H1 (cell line): Measurements from ENCODE around the gene KIF15. TPM values are rescaled to one million over a fixed set of nuclear protein-coding genes. Genes with fewer than 3 reads are reported as not detected.

ENCODE experiments used
- CTCF ChIA-PET: fragments of 300-600 bp; sonication (Branson Sonifier 250); formaldehyde crosslinking; loops from one replicate; lab custom pipeline; 2021; ENCODE audit not compliant: partially characterized antibody; lab: Charles Lee
- POLR2A ChIA-PET: fragments of 300-600 bp; sonication (Branson Sonifier 250); formaldehyde crosslinking; loops from one replicate; lab custom pipeline; 2021; ENCODE audit warnings: inconsistent platforms; ENCODE audit not compliant: partially characterized antibody; lab: Charles Lee
- DNase-seq, 2 experiments: peaks; one replicate each; pipeline versions ENCODE4 v3.0.0 to v3.0.0-alpha.2; 2010 to 2022; ENCODE audit warnings: low spot score in 2 of 2, low read depth in 1 of 2, mixed read lengths in 1 of 2
- FAIRE-seq: peaks from 2 replicates; lab custom pipeline; 2011; peaks lifted over from hg19 to GRCh38; lab: Jason Lieb, UNC
- H2AFZ ChIP-seq: 2 replicates; pipeline ENCODE4 v1.8.1; 2012; ENCODE audit warnings: low read length, inconsistent platforms
- H2AK5ac ChIP-seq: 2 replicates; pipeline ENCODE4 v1.6.1; 2013; ENCODE audit warnings: low read depth, low read length
- H2BK120ac ChIP-seq: replicated peaks from 2 replicates; pipeline ENCODE3; 2013; ENCODE audit warnings: low read depth, low read length, inconsistent platforms
- H2BK12ac ChIP-seq: 2 replicates; pipeline ENCODE4 v1.6.1; 2013; ENCODE audit warnings: low read depth, low read length
- H2BK15ac ChIP-seq: 2 replicates; pipeline ENCODE4 v1.6.1; 2013; ENCODE audit warnings: low read length
- H2BK20ac ChIP-seq: 2 replicates; pipeline ENCODE4 v1.6.1; 2013; ENCODE audit warnings: low read length
- H2BK5ac ChIP-seq: 2 replicates; pipeline ENCODE4 v1.6.1; 2013; ENCODE audit warnings: low read depth, low read length
- H3K14ac ChIP-seq: 2 replicates; pipeline ENCODE4 v1.6.1; 2013; ENCODE audit warnings: inconsistent platforms; ENCODE audit not compliant: insufficient read length
- H3K18ac ChIP-seq: 2 replicates; pipeline ENCODE4 v1.6.1; 2013; ENCODE audit warnings: low read length; ENCODE audit errors: extremely low read depth
- H3K23ac ChIP-seq: 2 replicates; pipeline ENCODE4 v1.6.1; 2013; ENCODE audit warnings: inconsistent platforms; ENCODE audit not compliant: insufficient read length
- H3K23me2 ChIP-seq: 2 replicates; pipeline ENCODE4 v1.6.1; 2013; ENCODE audit warnings: low read depth, low read length
- H3K27ac ChIP-seq: 2 replicates; pipeline ENCODE4 v1.6.1; 2011; ENCODE audit warnings: low read depth, low read length, inconsistent platforms
- H3K27me3 ChIP-seq, 4 experiments: replicated peaks in 1 of 4; 1 replicate in 1 of 4; 2 replicates in 3 of 4; pipeline versions ENCODE4 v1.6.1 to v1.8.1; 2011 to 2013; ENCODE audit warnings: low read length in 3 of 4, mild to moderate bottlenecking in 3 of 4, inconsistent platforms in 2 of 4, mixed read lengths in 2 of 4, moderate library complexity in 1 of 4; ENCODE audit not compliant: control insufficient read depth in 3 of 4, insufficient read depth in 3 of 4; ENCODE audit errors: extremely low read depth in 1 of 4
- H3K36me3 ChIP-seq, 4 experiments: 2 replicates each; pipeline versions ENCODE4 v1.6.1 to v1.8.1; 2011 to 2013; ENCODE audit warnings: mild to moderate bottlenecking in 4 of 4, low read length in 3 of 4, moderate library complexity in 2 of 4, control low read depth in 1 of 4, inconsistent platforms in 1 of 4; ENCODE audit not compliant: insufficient read depth in 4 of 4, control insufficient read depth in 2 of 4
- H3K4ac ChIP-seq: replicated peaks from 2 replicates; pipeline ENCODE3; 2013; ENCODE audit warnings: low read length, low read depth, mixed read lengths, inconsistent platforms; ENCODE audit not compliant: insufficient read length
- H3K4me1 ChIP-seq, 4 experiments: replicated peaks in 1 of 4; 1 replicate in 1 of 4; 2 replicates in 3 of 4; pipeline versions ENCODE4 v1.6.1 to v1.8.1; 2011 to 2013; ENCODE audit warnings: low read length in 3 of 4, inconsistent platforms in 2 of 4, mixed read lengths in 1 of 4; ENCODE audit not compliant: insufficient read depth in 4 of 4, control insufficient read depth in 3 of 4
- H3K4me2 ChIP-seq, 2 experiments: 2 replicates each; pipeline versions ENCODE4 v1.6.1 to v1.8.1; 2011 to 2013; ENCODE audit warnings: low read depth in 2 of 2, low read length in 2 of 2, control low read depth in 1 of 2, inconsistent platforms in 1 of 2, mild to moderate bottlenecking in 1 of 2; ENCODE audit not compliant: insufficient read depth in 1 of 2
- H3K4me3 ChIP-seq, 4 experiments: fragments of 200-600, 300-600 bp in 1 of 4; sonication (generic), shearing (Covaris generic), sonication (Bioruptor Twin) in 1 of 4; 2 replicates each; pipeline versions ENCODE4 v1.5.1 to v1.8.1; 2011 to 2016; ENCODE audit warnings: low read length in 4 of 4, low read depth in 3 of 4, control low read depth in 2 of 4, inconsistent platforms in 2 of 4, mild to moderate bottlenecking in 2 of 4, mixed read lengths in 1 of 4, moderate library complexity in 1 of 4; ENCODE audit not compliant: insufficient read depth in 2 of 4; ENCODE audit errors: extremely low read depth in 1 of 4
- H3K56ac ChIP-seq: replicated peaks from 2 replicates; pipeline ENCODE3; 2013; ENCODE audit warnings: low read depth, mild to moderate bottlenecking, mixed read lengths, low read length, inconsistent platforms; ENCODE audit not compliant: insufficient read length
- H3K79me1 ChIP-seq: 2 replicates; pipeline ENCODE4 v1.6.1; 2013; ENCODE audit warnings: low read depth, low read length, control low read depth
- H3K79me2 ChIP-seq, 2 experiments: 2 replicates each; pipeline versions ENCODE4 v1.6.1 to v1.8.1; 2012 to 2013; ENCODE audit warnings: low read length in 2 of 2, mild to moderate bottlenecking in 2 of 2, inconsistent platforms in 1 of 2; ENCODE audit not compliant: insufficient read depth in 2 of 2, control insufficient read depth in 1 of 2
- H3K9ac ChIP-seq, 4 experiments: replicated peaks in 1 of 4; 1 replicate in 1 of 4; 2 replicates in 3 of 4; pipeline versions ENCODE4 v1.6.1 to v1.8.1; 2011 to 2013; ENCODE audit warnings: low read depth in 3 of 4, low read length in 3 of 4, control low read depth in 2 of 4, mild to moderate bottlenecking in 2 of 4, moderate library complexity in 2 of 4, inconsistent platforms in 1 of 4; ENCODE audit errors: extremely low read depth in 1 of 4
- H3K9me3 ChIP-seq, 2 experiments: 2 replicates each; pipeline versions ENCODE4 v1.6.1 to v1.8.1; 2012 to 2013; ENCODE audit warnings: mild to moderate bottlenecking in 2 of 2, moderate library complexity in 2 of 2, control low read depth in 1 of 2, inconsistent platforms in 1 of 2, low read depth in 1 of 2, low read length in 1 of 2, mixed read lengths in 1 of 2; ENCODE audit not compliant: insufficient read depth in 2 of 2
- H4K20me1 ChIP-seq, 2 experiments: replicated peaks in 1 of 2; 2 replicates each; pipeline versions ENCODE3 to v1.8.1; 2011 to 2013; ENCODE audit warnings: inconsistent platforms in 2 of 2, low read length in 2 of 2, mild to moderate bottlenecking in 1 of 2; ENCODE audit not compliant: insufficient read depth in 2 of 2, control insufficient read depth in 1 of 2
- H4K5ac ChIP-seq: 2 replicates; pipeline ENCODE4 v1.6.1; 2013; ENCODE audit warnings: low read length, low read depth, mixed read lengths, inconsistent platforms; ENCODE audit not compliant: insufficient read length
- H4K8ac ChIP-seq: 2 replicates; pipeline ENCODE4 v1.8.0; 2013; ENCODE audit warnings: mild to moderate bottlenecking, moderate library complexity, low read length, inconsistent platforms; ENCODE audit not compliant: insufficient read depth; ENCODE audit errors: extremely low read depth
- H4K91ac ChIP-seq: replicated peaks from 2 replicates; pipeline ENCODE3; 2013; ENCODE audit warnings: low read length, mixed read lengths, inconsistent platforms; ENCODE audit not compliant: insufficient read length
- BACH1 ChIP-seq: IDR thresholded peaks from 2 replicates; pipeline ENCODE4 v1.6.1; 2012; ENCODE audit warnings: low read length, improper control_type of control experiment
- CEBPB ChIP-seq: IDR thresholded peaks from 2 replicates; pipeline ENCODE4 v1.6.1; 2012; ENCODE audit warnings: low read depth, low read length
- CHD1 ChIP-seq: IDR thresholded peaks from 2 replicates; pipeline ENCODE4 v1.6.1; 2012; ENCODE audit warnings: low read depth, low read length, improper control_type of control experiment
- CTBP2 ChIP-seq: IDR thresholded peaks from 2 replicates; pipeline ENCODE4 v1.7.0; 2011; ENCODE audit warnings: borderline replicate concordance, mild to moderate bottlenecking, moderate library complexity, mixed read lengths, low read length; ENCODE audit not compliant: insufficient read depth, insufficient read length
- EZH2 ChIP-seq: fragments of 200-600 bp; sonication (generic); IDR thresholded peaks from 2 replicates; pipeline ENCODE4 v1.7.1; 2012; ENCODE audit warnings: low read depth, mild to moderate bottlenecking, moderate library complexity, low read length, inconsistent platforms; ENCODE audit not compliant: severe bottlenecking
- HDAC2 ChIP-seq, 2 experiments: fragments of 300-600 bp in 1 of 2; sonication (generic) in 1 of 2; IDR thresholded peaks; 2 replicates each; pipeline ENCODE4 v1.6.1; 2011 to 2012; ENCODE audit warnings: low read depth in 2 of 2, low read length in 2 of 2, mild to moderate bottlenecking in 2 of 2, moderate library complexity in 2 of 2, borderline replicate concordance in 1 of 2, inconsistent platforms in 1 of 2
- HDAC6 ChIP-seq: IDR thresholded peaks from one replicate; pipeline ENCODE4 v1.7.1; 2012; ENCODE audit warnings: low read depth, mild to moderate bottlenecking, inconsistent platforms, low read length, moderate library complexity
- MAX ChIP-seq: IDR thresholded peaks from 2 replicates; pipeline ENCODE4 v1.6.1; 2012; ENCODE audit warnings: inconsistent platforms
- POLR2A ChIP-seq, 2 experiments: IDR thresholded peaks; 1 replicate in 1 of 2; 2 replicates in 1 of 2; pipeline ENCODE4 v1.6.1; 2011; ENCODE audit warnings: low read depth in 2 of 2, low read length in 2 of 2, mild to moderate bottlenecking in 2 of 2; ENCODE audit errors: control extremely low read depth in 1 of 2
- RAD21 ChIP-seq, 2 experiments: IDR thresholded peaks in 1 of 2; conservative IDR thresholded peaks in 1 of 2; 2 replicates each; pipeline ENCODE4 v1.6.1; 2011; ENCODE audit warnings: low read depth in 2 of 2, low read length in 2 of 2, improper control_type of control experiment in 1 of 2, inconsistent platforms in 1 of 2, mild to moderate bottlenecking in 1 of 2, moderate library complexity in 1 of 2
- SAP30 ChIP-seq: fragments of 300-600 bp; sonication (generic); IDR thresholded peaks from 2 replicates; pipeline ENCODE4 v1.7.1; 2012; ENCODE audit warnings: low read length, moderate library complexity, mild to moderate bottlenecking, inconsistent platforms; ENCODE audit not compliant: insufficient read depth, insufficient replicate concordance
- SIRT6 ChIP-seq: IDR thresholded peaks from one replicate; pipeline ENCODE4 v1.7.1; 2012; ENCODE audit warnings: low read length, inconsistent platforms
- SP2 ChIP-seq: IDR thresholded peaks from 2 replicates; pipeline ENCODE4 v1.6.1; 2012; ENCODE audit warnings: mild to moderate bottlenecking, low read length, inconsistent platforms
- TCF12 ChIP-seq: IDR thresholded peaks from 2 replicates; pipeline ENCODE4 v1.6.1; 2011; ENCODE audit warnings: low read depth, mild to moderate bottlenecking, low read length
- WGBS, 2 experiments: shearing (Covaris generic) in 1 of 2; methylation state at CpG; one replicate each; pipeline versions ENCODE4 v1.1.6 to v1.1.7; 2013 to 2015; ENCODE audit warnings: low lambda C conversion rate in 2 of 2, mixed read lengths in 2 of 2, inconsistent platforms in 1 of 2, low coverage in 1 of 2, missing lambda C conversion rate in 1 of 2; ENCODE audit not compliant: insufficient replicate concordance in 2 of 2, insufficient coverage in 1 of 2, insufficient read length in 1 of 2; ENCODE audit errors: extremely low coverage in 1 of 2, missing lambda C conversion rate in 1 of 2; 5-methylcytosine and 5-hydroxymethylcytosine counted together
- polyA plus RNA-seq, 7 experiments: library from polyadenylated mRNA; depleted of rRNA in 3 of 7; stranded (reverse) in 5 of 7; unstranded in 2 of 7; fragments of >200 nt in 5 of 7; fragments of 200-250 nt in 2 of 7; gene quantifications; 1 replicate in 5 of 7; 2 replicates in 1 of 7; 4 replicates in 1 of 7; pipeline versions ENCODE4 v1.2.1 to v1.2.3, GENCODE V29; 2011 to 2013; ENCODE audit warnings: missing spikeins in 2 of 7, mixed read lengths in 2 of 7
- total RNA-seq: library from RNA; stranded (reverse); fragmentation: NEBNext Ultra II Directional; extraction: Animal tissue kit (Norgen Biotek cat#: 25700); gene quantifications from 2 replicates; pipeline ENCODE4 v1.2.1, GENCODE V29; 2021

KIF15 gene
- total and polyA plus RNA-seq, 2 of the 8 experiments (the other 6 are each of a cell fraction or from before 2014, with no cell fraction given) = 4.2 to 25.5 TPM

GRCh38 chr3:44782891-44783290 is 21.3 kb downstream of the KIF15 start:
- H2AFZ ChIP-seq = no peak overlapping the region
- H4K5ac ChIP-seq = no peak overlapping the region
- ChIA-PET POLR2A (no interaction called here), CTCF (no interaction called here)
- no peaks in the 10 kb centered on the region for H4K20me1 ChIP-seq
- no peak overlapping the region for H2AK5ac ChIP-seq
- H3K36me3 ChIP-seq = peaks cover 11 to 47% (median 25%) of the 10 kb centered on the region in 4 experiments
- H3K4me1 ChIP-seq = no peaks in the 10 kb centered on the region
- H3K79me2 ChIP-seq = no peaks in the 10 kb centered on the region
- H3K4me2 ChIP-seq = no peak overlapping the region
- H4K8ac ChIP-seq = no peak overlapping the region
- no peak overlapping the region for H3K18ac ChIP-seq
- H3K56ac ChIP-seq = no peak overlapping the region
- H3K23me2 ChIP-seq = no peaks in the 10 kb centered on the region
- no peak overlapping the region for H2BK12ac ChIP-seq
- no peaks in the 10 kb centered on the region for H3K27me3 ChIP-seq
- no peak overlapping the region for H3K23ac ChIP-seq
- DNase-seq (no peak), FAIRE-seq (no peak)
- H3K9ac ChIP-seq = no peak overlapping the region
- no peak overlapping the region for H3K4me3 ChIP-seq
- no peaks in the 10 kb centered on the region for H3K79me1 ChIP-seq
- no peaks in the 10 kb centered on the region for H3K9me3 ChIP-seq
- H3K27ac ChIP-seq = no peak overlapping the region
- no peak overlapping the region for H2BK5ac ChIP-seq
- H4K91ac ChIP-seq = no peak overlapping the region
- no peak overlapping the region for H2BK120ac ChIP-seq
- H2BK15ac ChIP-seq = no peak overlapping the region
- 95% methylated on average over 4 of the region's 4 CpGs; no CpG with 5 or more reads in 1 of the 2 experiments for WGBS, 2 experiments
- H3K4ac ChIP-seq = no peak overlapping the region
- no peak for TF ChIP-seq HDAC6
- no peak for TF ChIP-seq RAD21 (IDR thresholded peaks at IDR 0.05 in 1 of 2, conservative IDR thresholded peaks at IDR 0.05 in 1 of 2; ENCODE audit: low read depth in 2 of 2, low read length in 2 of 2)
- no peak for TF ChIP-seq CEBPB
- TF ChIP-seq CTBP2 = no peak
- TF ChIP-seq MAX = no peak
- no peak for TF ChIP-seq SAP30
- TF ChIP-seq EZH2 = no peak
- TF ChIP-seq CHD1 = no peak
- no peak for TF ChIP-seq TCF12
- no peak for TF ChIP-seq POLR2A (IDR thresholded peaks at IDR 0.05; ENCODE audit: control extremely low read depth in 1 of 2, low read depth in 2 of 2, low read length in 2 of 2)
- TF ChIP-seq HDAC2 (IDR thresholded peaks at IDR 0.05; ENCODE audit: borderline replicate concordance in 1 of 2, low read depth in 2 of 2, low read length in 2 of 2) = no peak
- TF ChIP-seq SIRT6 = no peak
- TF ChIP-seq BACH1 = no peak
- TF ChIP-seq SP2 = no peak
- no peak overlapping the region for H3K14ac ChIP-seq
- H2BK20ac ChIP-seq = no peak overlapping the region
